ENCODE measurements around the gene PHACTR3. TPM values are rescaled to one million over a fixed set of nuclear protein-coding genes. Genes with fewer than 3 reads are reported as not detected.
"Not testable (repeated sequence)": the region's sequence is repeated elsewhere in the genome, so short reads cannot be mapped to it uniquely, and the experiment has no call there.

The PHACTR3 gene
- total RNA-seq, 1 donor from 2014 or later, result 0.51 TPM

DNA sequence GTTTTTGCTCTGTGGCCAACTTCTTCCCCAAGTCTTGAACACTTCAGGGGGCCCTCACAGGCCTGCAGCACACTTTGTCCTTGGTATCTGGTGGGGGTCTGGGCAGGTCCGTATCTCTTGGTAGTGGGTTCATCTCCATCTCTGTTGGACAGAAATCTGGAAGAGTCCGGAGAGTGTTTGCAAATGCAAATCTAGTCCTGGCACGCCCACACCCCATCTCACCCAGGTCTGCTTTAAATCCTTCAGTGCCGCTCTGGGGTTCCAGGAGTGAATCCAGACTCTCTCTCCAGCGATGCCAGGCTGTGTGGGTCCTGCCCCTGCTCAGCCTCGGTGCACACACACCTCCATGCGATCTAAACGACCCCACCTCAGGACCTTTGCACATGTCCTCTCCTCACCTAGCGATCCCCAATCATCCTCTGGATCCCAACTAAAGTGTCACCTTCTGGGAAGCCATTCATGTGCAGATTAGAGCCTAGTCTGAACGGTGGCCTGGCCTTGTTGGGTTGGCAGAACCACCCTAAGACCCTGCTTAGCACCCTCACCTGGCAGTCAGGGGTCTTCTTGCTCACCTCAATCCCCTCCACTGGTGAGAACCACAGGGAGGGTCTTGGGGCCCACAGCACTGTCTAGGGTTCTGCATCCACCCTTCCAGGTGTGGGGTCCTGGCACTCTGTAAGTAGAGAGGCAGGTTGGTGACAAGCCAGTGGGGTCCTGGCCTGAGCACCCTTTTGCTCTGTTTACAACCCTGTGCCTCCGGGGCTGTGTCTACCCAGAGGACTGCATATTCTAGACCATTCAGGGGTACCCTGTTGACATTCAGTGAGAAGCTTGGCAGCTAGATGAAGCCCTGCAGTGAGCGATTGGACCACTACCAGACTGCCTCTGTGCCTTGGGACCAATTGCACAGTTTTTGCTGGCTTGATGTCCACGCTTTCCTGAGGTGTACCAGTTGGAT, 228.3 kb downstream of the PHACTR3 start:
- no peak for DNase-seq

DNA sequence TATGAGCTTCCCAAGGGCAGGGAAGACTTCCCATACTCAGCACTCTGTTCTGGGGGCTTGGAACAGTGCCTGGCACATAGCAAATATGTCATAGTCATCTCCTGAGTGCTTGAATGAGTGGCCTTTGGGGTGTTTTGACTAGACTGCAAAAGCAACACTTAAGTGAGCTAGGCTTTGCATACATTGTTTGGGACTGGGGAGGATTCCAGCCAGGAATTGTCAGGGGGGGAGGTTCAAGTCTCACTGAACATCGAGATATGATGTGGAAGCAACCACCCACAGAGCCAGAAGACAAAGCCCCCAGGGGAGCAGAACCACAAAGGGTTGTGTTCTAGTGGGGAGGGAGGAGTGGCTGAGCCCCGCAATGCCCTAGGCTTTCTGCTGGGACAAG, 230.7 kb downstream of the PHACTR3 start:
- DNase-seq, result no peak

DNA sequence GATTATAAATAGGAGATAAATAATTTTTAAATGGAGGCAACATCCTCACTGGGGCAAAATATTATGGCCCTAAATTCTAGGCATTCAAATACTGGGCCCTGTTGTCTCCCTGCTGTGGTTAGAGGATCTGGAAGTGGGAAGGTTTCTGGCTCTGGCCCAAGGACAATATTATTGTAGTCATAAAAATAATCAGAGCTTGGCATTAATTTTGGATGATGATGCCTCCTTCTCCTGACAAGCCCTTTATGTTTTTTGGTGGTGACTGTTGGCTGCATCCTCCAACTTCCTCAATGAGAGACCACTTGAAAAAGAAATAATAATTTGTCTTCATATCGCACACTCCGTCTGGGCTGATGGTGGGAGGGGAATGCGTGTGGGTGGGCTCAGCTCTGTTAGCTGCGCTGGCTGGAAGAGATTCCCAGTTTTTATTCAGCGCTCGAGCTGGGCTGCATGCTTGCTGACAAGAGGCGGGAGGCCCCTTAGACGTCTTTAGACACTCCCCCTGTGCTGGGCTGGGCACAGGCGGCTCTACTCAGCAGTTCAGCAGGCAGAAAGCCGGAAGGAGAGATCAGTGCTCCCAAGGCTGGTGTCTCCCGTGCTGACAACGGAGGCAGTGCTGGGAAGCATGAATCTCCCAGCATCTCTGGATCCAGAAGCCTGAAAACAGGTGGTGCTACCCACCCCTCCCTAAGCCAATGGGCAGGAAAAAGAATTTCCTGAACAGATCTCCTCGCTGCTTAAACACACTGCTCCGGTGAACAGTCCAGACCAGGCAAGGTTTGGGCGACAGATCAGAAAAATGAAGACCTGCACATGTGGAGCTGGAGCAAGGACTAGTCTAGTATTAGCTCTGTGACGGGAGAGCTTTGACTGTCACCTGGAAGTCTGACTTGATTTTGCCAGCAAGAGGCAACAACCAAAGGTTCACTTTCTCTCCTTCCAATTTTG, 231.4 kb downstream of the PHACTR3 start:
- DNase-seq, result peak; percentile 23

GRCh38 chr20:59836767-59837166, 232.4 kb downstream of the PHACTR3 start:
- no peak for DNase-seq

DNA sequence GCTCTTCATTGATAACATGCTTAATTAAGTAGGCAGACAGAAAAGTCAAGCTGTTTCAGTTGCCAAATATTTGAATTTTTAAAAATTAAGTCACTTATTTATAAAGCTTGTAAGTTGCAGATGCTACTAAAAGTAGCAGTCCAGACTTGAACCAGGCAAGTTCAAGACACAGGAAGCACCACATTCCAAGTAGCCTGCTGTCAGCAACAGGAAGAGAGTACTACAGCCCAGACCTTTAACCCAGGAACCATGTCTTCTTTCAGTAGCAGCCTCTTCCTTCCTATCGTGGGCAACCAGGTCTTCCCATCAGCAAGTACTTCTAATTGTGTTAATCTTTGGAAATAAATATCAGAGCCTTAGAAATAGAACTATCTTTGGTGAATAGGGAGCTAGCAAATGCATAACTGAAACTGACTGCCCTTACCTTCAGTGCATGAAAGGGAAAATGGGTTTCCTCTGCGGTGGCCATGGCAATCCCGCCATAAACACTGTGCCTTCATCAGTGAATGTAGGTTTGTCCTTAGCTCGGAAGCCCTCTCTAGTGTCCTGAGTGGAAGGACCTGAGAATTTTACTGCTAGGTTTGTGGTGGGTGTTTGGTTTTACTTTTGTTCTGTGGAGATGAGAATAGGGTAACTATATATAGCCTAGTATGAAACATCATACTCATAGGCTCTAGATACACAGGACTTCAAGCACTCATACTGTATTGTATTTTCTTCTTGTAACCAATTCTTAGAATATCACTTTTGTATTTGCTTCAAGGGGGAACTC, 233.5 kb downstream of the PHACTR3 start:
- DNase-seq, result no peak

- no peak for DNase-seq
Measured at GRCh38 chr20:59839400-59839799, 235.1 kb downstream of the PHACTR3 start.

DNA sequence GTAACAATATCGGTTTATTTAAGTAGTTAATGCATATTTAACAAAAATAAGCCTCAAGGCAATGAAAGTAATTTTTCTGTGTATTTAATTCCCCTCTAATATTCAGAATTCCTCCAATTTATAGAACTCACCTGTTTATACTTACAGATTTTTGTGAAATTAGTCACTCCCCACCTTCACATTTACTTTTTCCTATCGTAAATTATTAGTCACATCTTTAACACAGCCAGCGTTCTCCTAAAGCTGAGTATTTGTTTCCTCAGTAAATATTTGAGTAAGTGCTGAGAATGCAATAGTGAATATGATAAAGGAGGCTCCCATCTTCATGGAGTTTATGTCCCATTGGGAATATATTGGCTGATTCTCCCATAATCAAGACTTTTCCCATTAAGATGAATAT, 241.1 kb downstream of the PHACTR3 start:
- no peak for DNase-seq

DNA sequence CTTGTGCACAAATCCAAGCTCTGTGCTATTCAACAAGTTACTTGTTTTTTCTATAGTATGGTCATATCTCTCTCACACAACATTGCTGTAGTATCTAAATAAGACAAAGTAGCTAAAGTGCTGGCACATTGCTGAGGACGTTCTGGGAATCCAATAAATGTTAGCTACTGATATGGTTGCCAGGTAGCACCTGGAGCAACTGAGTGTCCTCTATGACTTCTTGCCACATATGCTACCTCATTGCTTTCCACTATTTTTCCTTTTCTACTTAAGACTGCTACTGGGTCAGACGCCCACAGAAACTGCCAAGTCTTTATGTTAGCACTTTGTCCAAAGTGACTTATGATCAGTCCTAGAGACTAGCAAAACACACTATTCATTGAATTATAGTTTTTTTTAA, 243.8 kb downstream of the PHACTR3 start:
- DNase-seq, result no peak

DNA sequence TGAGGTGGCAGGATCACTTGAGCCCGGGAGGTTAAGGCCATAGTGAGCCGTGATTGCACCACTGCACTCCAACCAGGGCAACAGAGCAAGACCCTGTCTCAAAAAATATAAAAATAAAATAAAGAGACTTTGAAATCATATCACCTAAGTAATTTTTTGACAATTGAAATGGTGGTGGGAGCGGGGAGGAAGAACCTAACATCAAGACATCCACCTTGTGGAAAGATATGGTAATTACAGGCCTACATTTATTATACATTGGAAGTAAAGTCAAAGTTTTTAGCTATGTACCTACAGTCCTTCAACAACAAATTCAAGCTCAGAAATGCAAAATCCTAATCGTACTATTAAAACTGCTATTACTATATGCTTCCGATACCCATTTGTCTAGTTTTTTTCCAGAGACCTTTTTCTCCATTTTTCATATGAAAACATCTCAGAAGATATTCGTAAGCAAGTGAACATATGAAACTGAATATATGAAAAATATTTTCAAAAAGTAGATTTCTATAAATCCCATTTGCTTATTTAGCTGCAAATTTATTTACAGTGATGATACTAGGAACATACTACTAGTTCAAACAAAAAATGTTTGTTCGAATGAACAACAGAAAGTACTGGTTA, 245.8 kb downstream of the PHACTR3 start:
- peak; percentile 64 for DNase-seq

DNA sequence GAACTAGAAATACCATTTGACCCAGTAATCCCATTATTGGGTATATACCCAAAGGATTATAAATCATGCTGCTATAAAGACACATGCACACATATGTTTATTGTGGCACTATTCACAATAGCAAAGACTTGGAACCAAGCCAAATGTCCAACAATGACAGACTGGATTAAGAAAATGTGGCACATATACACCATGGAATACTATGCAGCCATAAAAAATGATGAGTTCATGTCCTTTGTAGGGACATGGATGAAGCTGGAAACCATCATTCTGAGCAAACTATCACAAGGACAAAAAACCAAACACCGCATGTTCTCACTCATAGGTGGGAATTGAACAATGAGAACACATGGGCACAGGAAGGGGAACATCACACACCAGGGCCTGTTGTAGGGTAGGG, 252.2 kb downstream of the PHACTR3 start:
- DNase-seq, result not testable (repeated sequence)

DNA sequence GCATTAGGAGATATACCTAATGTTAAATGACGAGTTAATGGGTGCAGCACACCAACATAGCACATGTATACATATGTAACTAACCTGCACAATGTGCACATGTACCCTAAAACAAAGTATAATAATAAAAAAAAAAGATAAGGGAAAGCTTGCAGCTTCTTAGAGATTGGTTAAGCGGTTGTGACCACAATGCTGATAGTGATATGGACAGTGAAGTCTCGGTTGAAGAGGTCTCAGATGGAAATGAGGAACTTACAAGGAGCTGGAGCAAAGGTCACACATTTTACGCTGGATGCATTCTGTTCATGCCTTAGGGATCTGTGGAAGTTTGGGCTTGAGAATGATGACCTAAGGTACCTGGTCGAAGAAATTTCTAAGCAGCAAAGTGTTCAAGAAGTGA, 252.6 kb downstream of the PHACTR3 start:
- not testable (repeated sequence) for DNase-seq

GRCh38 chr20:59857966-59858365, 253.6 kb downstream of the PHACTR3 start:
- no peak for DNase-seq

DNA sequence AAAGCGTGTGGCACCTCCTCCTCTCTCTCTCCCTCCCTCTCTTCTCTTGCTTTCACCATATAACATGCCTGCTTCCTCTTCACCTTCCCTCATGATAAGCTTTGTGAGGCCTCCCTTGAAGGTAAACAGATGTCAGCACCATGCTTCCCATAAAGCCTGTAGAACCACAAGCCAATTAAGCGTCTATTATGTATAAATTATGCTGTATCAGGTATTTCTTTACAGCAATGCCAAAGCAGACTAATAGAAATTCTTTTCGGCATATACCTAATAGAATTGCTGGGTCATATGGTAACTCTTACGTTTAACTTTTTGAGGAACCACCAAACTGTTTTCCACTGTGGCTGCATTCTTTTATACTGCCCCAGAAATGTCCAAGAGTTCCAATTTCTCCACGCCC, 254.1 kb downstream of the PHACTR3 start:
- no peak for DNase-seq

DNA sequence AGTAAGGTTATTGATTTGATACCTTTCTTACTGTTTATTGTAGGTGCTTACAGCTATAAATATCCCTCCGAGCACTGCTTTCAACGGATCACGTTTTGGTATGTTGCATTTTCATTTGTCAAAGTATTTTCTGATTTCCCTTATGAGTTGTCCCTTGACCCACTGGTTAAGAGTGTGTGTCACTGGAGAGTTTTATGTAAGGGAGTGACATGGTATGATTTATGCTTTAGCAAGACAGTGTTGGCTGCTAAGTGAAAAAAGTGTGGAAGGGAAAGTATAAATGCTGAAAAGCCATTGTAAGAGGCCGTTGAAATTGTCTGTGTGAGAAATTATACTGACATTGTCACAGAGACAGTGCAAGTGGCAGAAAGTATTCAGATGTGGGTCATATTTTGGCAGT, 257.1 kb downstream of the PHACTR3 start:
- no peak for DNase-seq

- no peak for DNase-seq
Measured at GRCh38 chr20:59863058-59863457, 258.7 kb downstream of the PHACTR3 start.

DNA sequence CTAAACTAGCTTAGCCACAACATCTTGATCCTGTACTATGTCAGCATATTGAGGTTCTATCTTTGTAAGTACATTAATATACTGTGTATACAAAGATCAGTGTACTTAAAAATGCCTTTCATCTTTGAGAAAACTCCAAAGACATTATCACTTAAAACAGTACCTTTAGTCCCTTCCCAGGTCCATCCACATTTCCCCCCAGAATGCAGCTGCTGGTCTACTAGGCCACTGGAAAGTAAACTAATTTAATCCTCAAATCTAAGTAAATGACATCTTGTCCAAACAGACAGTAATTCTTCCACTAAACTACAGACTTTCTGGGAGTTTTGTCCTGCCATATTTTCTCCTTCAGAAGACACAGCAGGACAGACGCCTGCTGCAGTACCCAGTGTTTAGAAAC, 260.4 kb downstream of the PHACTR3 start:
- DNase-seq, result no peak

DNA sequence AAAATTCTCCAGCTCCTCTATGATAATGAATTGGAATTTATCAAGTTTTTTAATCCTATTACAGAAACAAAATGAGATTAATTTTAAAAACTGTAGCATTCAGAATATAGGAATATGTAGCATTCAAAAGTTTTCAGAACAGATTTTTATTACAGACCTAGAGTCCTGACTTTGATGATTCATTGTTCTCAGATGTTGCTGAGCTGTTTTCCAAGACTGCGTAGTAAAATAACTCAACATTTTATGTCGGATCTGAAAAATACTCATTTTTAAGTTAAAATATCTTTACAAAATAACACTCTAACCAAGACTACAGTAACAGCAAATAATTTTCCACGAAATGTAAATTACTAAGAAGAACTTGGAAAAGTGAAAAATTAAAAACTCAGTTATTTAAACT, 262.0 kb downstream of the PHACTR3 start:
- no peak for DNase-seq

DNA sequence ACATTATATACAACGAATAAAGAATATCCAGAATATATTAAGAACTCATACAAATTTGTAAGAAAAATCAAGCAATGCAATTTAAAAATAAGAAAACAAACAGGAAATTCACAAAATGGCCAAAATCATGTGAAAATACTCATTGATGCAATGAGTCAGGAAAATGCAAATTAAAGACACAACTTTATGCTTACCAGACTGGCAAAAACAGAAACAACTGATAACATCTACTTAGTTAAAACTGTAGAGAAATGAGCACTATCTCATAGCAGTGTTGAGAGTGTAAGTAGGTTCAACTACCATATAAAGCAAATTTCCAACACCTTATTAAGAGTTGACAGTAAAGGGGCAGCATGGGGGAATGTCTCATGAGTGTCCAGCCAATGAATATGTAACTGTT, 266.8 kb downstream of the PHACTR3 start:
- no peak for DNase-seq

DNA sequence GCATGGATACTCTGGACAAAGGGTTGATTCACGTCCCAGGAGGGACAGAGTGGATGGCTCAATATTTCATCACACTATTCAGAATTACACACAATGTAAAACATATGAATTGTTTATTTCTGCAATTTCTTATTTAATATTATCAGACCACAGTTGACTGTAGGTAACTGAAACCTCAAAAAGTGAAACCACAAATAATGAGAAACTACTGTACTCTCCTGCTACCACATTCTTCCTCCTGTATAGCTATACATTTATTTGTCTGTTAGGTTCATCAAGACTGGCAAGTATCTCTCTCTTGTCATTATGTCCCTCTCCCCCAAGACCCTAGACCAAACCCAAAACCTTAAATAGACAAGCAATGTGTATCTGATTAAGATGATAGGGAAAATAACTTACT, 269.1 kb downstream of the PHACTR3 start:
- DNase-seq, result no peak

DNA sequence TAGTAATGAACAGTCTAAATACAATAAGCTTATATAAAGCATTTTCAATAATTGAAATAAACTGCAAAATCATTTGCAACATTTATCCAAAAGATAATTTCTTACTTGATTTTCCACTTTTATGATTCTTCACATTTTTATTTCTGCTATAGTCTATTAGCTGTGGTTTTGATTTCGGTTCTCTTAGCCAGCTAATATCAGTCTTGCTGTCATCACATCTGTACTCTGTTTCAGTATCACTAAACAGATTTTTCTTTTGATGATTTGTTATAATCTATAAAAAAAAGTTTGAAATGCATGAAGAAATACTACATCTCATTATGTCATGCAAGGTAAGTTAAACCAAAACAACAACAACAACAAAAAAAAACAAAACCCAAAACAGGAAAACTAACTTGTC, 275.9 kb downstream of the PHACTR3 start:
- DNase-seq, result no peak

- DNase-seq, result no peak
Measured at GRCh38 chr20:59884494-59884893, 280.2 kb downstream of the PHACTR3 start.

- DNase-seq, result no peak
Measured at GRCh38 chr20:59888050-59888449, 283.7 kb downstream of the PHACTR3 start.

Data from dermis blood vessel endothelial cell (primary cell).